22Rv1 (cell line): ENCODE data around the gene TAS1R3.

ENCODE experiments used
- H3K27ac ChIP-seq: fragments of 450-650 bp; 2 replicates; pipeline ENCODE4 v1.5.1; 2017
- CTCF ChIP-seq: fragments of 450-650 bp; IDR thresholded peaks from 2 replicates; pipeline ENCODE4 v1.5.1; 2017; ENCODE audit warnings: mild to moderate bottlenecking
- ZFX ChIP-seq: fragments of 450-650 bp; IDR thresholded peaks from 2 replicates; pipeline ENCODE4 v1.6.1; 2017; ENCODE audit warnings: antibody characterized with exemption, borderline replicate concordance

The TAS1R3 gene

GRCh38 chr1:1318131-1318652, 12.9 kb upstream of the TAS1R3 start:
- TF ChIP-seq CTCF (no peak), ZFX (no peak)
- peak overlapping the region; percentile 83 for H3K27ac ChIP-seq

- no peak for TF ChIP-seq CTCF
- TF ChIP-seq ZFX: no peak
- peak overlapping the region; percentile 83 for H3K27ac ChIP-seq
Measured at GRCh38 chr1:1318777-1319645, 12.1 kb upstream of the TAS1R3 start.

DNA sequence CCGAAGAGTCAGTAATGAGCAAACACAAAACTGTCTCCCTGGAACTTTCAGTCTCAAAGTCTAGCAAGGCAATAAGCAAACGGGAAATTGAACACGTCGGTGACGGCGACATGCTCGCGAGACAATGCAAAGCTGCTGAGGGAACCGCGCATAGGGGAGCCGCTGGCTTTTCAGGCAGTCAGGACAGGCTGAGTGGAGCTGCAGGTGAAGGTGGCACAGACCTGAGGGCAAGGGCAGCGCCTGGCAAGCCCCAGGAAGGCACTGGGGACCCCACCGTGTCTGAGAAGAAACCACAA, 11.5 kb upstream of the TAS1R3 start:
- TF ChIP-seq ZFX (no peak), CTCF (no peak)
- H3K27ac ChIP-seq: peak overlapping the region; percentile 83

GRCh38 chr1:1320666-1321448, 10.2 kb upstream of the TAS1R3 start:
- no peak overlapping the region for H3K27ac ChIP-seq
- TF ChIP-seq CTCF: no peak
- no peak for TF ChIP-seq ZFX

DNA sequence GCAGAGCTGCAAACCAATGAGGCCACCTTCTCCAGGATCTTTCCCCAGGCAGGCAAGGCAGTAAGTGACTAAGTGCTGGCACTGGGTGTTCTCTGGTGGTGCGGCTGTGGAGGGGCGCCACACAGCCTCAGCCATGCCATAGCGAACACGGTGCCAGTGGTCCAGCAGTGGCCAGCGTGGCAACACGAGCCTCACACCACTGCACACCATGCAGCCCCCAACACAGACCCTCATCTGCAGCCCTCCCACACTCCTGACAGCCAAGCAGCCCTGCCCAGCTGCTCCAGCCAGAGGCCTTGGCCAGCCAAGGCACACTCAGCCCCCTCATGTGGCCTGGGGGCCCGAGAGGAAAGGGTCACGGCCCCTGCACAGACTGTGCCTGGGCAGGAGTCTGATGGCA, 9.6 kb upstream of the TAS1R3 start:
- TF ChIP-seq CTCF (no peak), ZFX (no peak)
- no peak overlapping the region for H3K27ac ChIP-seq

- no peak overlapping the region for H3K27ac ChIP-seq
Measured at GRCh38 chr1:1322418-1322817, 8.7 kb upstream of the TAS1R3 start.

More at GRCh38 chr1:1322418-1322817, 8.7 kb upstream of the TAS1R3 start:
- TF ChIP-seq CTCF (no peak), ZFX (no peak)
